T-helper 2 cell treated with Interferon-gamma antibody and Interleukin-4, amounts not matched to agents 100 ng/mL and 5 ng/mL, for 36 hours (primary cell): ENCODE measurements around the gene ACOX1. TPM values are rescaled to one million over a fixed set of nuclear protein-coding genes. Genes with fewer than 3 reads are reported as not detected.

ENCODE experiments used
- intact Hi-C: fragments of 100-400 bp; cut with micrococcal nuclease; formaldehyde crosslinking; loops from one replicate; pipeline ENCODE4 v1.15.1; 2023
- total RNA-seq: library from RNA; stranded (reverse); gene quantifications from 2 replicates; pipeline ENCODE4 v1.2.3, GENCODE V29; 2022

Gene ACOX1
- total RNA-seq, 1 donor from 2014 or later, result 29.0 TPM

DNA sequence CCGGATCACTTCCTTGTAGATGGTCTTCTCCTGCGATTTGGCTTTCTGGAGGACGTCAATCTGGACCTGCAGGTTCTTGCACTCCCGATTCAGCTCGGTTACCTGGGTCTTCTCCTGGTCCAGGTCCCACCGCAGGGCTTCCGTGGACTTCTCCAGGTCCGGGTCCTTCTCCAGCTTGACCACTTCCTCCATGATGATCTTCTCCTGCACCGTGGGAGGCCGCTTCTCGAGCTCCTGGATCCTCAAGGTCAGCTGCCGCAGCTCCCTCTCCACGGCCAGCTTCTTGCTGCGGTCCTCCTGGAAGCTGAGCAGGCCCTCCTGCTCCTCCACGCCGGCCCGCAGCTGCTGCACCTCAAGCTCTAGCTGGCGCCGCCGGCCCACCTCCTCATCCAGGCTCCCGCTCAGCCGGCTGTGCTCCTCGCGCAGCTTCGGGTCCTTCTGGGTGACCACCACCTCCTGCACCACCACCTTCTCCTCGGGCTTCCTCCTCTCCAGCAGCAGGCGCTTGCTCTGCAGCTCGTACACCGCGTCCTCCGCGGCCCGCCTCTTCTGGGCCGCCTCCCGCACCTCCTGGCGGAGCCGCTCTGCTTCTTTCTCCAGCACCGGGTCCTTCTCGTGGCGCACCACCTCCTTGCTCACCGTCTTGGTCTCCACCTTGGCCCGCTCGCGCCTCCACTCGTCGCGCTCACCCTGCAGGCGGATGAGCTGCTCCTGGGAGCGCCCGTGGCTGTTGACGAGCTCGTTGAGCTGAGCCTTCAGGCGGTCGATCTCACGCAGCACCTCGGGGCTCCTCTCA lies 29.9 kb upstream of the ACOX1 start:
- intact Hi-C loops, result no loop called here

DNA sequence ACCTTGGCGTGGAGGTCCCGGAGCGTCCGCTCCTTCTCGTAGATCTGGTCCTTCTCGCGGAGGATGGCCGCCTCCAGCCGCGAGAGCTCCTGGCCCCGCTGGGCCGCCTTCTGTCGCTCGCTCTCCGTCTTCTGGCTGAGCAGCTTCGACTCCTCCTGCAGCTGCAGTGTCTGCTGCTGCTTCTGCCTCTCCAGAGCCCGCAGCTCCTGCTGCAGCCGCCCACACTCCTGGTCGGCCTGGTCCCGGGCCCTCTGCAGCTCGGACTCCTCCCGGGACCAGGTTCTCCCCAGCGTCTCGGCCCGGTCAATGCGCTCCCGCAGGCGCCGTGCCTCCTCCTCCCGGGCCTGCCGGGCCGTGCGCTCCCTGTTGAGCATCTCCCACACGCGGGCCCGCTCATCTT lies 29.2 kb upstream of the ACOX1 start:
- intact Hi-C loops, result no loop called here

DNA sequence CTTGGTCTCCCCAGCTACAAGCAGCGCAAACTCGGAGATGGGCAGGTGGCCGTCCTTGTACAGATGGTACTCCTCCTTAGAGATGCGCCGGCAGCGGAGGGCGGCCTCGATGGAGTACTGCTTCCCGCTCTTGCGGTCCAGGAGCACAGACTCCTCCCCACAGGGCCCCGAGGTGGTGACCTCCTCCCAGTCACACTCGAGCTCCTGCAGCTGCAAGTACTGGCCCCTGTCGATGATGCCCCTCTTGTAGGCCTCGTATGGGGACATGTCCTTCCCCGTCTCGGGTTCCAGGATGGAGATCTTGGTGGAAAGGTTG lies 28.8 kb upstream of the ACOX1 start:
- intact Hi-C loops, result no loop called here

DNA sequence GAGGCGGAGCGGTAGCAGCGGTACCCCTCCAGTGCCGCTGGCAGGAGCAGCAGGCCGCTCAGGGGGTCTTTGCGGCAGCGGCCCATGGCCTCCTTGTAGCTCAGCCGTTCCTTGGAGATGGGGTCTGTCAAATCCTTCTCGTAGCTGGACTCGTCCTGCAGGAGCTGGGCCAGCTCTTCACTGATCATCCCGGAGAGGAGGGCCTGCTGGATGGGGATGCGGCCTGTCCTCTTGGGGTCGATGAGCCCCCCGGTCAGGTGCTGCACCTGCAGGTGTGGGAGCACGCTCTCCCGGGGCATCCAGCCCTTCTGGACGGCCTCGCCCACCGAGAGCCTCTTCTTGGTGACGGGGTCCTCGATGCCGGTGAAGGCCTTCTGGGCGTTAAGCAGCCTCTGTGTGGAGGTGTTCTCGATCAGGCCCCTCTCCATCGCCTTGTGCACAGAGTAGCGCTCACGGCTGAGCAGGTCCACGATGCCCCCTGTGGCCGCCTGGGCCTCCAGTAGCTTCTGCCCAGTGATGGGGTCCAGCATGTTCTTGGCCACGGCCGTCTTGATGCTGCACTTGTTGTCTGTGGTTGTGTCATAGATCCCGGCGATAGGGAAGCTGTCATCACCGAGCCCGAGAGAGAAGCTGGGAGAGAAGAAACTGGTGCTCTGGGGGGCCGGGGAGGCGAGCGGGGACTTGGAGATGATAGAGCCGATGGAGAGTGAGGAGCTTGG lies 28.3 kb upstream of the ACOX1 start:
- intact Hi-C loops, result no loop called here

DNA sequence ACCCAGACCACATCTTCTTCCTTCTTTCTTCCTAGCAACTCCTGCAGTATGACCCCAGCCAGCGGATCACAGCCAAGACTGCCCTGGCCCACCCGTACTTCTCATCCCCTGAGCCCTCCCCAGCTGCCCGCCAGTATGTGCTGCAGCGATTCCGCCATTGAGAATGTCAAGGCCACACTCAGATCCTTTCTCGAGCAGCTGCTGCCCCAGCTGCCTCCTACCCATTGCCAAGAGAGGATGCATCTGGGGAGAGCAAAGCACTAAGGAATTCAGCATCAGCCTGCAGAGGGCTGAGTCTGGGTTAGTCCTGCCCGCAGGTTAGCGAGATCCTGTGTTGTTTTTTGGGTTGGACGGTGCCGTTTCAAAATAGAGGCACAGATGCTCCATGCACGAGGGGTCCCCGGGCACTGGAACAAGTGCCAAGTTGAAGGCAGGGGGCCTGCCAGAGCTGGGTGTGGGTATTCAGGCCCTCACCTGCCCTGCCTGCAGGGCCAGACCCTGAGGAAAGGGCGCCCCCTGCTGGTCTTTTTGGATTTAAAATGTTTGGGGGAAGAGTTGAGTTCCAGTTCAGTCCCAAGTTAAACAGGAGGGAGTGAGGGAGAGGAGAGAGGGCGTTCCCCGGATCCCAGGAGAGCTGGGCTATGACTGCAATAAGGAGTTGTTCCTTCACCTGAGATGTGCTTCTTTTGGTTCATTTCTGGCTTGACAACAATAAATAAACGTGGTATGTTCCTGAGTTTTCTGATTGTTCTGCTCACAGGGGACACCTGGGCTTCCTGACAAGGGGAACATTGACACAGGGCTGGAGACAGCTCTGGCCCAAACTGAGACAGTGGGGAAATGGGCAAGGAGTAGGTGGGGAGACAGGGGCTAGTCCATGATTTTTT lies 26.5 kb upstream of the ACOX1 start:
- intact Hi-C loops, result loop anchor here (1.0 kb wide), 1 partner anchor 100 kb away; no protein-coding TSS in a partner anchor

DNA sequence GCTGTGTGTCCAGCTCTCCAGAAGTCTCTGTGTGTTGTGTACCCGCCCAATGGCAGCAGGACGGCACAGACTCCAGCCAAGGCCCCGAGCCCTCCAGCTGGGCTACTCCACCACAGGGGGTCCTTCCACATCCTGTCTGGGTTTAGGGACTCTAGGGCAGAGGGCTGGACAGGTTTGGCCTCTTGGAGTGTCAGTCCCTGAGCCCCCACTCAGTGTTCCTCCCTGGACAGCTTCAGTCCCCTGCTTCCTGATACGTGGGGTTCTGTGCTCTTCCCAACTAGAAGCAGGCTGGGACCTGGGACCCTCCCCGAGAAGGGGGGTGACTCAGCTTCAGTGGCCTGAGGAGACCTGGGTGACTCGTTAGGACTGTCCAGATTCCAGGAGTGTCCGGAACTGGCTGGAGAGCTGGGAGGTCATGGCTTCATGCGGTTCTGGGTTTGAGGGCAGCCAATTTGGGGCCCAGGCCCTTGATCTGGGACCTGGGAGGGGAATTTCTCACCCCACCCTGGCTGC lies 25.8 kb upstream of the ACOX1 start:
- intact Hi-C loops, result loop anchor here (1.0 kb wide), 1 partner anchor 100 kb away; no protein-coding TSS in a partner anchor

DNA sequence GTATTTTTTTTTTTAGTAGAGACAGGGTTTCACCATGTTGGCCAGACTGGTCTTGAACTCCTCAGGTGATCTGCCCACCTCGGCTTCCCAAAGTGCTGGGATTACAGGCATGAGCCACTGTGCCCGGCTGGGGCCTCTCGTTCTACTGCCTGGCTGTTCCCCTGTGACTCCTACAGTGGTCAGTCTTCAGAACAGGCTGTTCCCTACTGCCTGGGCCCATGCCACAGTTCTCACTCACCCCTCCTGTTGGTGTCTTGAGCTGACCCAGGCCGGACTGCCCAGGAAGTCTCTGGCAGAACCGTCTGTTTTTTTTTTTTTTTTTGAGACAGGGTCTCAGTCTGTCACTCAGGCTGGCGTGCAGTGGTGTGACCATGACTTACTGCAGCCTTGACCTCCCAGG lies 24.9 kb upstream of the ACOX1 start:
- intact Hi-C loops, result no loop called here

DNA sequence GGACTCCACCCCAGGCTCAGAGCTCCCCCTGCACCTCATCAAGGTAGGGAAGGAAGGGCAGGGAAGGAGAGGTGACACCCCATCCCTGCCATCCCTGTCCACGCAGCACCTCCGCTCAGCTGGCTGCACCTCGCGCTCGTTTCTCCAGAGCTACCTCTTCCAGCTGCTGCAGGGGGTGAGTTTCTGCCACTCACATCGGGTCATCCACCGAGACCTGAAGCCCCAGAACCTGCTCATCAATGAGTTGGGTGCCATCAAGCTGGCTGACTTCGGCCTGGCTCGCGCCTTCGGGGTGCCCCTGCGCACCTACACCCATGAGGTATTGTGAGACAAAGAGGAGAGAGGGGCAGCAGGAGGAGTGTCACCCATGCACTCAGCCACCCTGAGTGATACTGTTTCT lies 23.1 kb upstream of the ACOX1 start:
- intact Hi-C loops, result no loop called here

DNA sequence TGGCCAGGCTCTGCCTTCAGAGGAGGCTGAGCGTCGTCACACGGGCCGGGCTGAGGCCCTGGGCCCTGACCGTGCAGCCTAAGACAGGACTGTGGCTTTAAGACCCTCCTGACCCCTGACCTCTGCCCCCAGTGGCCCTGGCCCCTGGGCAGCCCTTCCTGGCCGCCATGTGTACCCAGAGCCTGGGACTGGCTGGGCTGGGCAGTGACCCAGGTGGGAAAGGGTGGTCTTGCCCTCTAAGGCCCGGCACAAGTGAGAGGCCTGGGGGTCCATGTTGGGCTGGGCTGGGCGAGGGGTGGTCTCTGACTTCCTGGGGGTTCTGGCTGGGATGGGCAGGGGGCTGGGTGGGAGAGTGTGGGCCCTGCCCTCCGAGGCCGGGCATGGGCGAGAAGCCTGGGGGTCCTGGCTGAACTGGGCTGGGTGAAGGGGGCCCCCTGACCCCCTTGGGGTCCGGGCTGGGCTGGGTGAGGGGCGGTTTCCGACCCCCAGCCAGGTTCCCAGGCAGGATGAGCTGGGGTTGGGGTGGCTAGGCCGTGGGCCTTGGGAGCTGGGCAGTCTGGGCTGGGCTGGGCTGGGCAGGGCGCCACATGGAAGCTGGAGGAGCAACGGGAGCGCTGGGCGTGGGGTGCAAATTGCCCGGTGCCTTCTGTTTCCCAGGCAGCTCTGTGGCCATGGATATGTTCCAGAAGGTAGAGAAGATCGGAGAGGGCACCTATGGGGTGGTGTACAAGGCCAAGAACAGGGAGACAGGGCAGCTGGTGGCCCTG lies 22.0 kb upstream of the ACOX1 start, which contains the start of gene CDK3:
CDK3 (plus strand) TSS at position 101 of the 767 bp plus-strand sequence; CDS start at position 672, 571 bp downstream.
- intact Hi-C loops, result no loop called here

DNA sequence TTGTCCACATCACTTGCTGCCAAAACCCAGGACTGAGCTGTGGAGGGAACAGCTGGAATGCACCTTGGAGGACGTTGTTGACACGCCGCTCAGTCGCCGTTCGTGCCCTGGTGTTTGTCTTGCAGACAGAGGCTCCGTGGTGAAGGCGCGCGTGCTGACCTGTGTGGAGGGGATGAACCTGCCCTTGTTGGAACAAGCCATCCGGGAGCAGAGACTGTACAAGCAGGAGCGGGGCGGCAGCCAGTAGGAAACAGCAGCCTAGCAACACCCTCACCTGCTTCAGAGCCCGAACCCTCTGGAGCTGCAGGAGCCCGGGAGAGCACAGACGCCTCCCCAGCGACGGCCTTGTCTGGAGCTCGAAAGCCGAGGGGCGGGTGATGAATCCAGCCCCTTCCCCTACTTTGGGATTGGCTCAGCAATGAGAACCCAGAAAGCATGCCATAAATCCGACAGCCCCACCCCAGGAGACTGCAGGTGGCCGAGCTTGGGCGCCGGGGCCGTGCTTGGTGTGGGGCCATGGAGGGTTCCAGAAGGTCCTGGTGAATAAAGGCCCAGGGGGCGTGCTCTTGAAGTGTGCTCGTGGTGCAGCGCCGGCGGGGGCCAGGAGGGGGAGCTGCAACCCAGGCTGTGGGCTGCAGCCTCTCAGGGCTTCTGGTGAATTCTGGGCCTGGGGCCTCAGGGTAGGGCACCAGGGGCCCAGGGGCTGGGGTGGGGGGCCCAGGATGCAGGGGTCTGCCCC lies 21.2 kb upstream of the ACOX1 start:
- intact Hi-C loops, result no loop called here

DNA sequence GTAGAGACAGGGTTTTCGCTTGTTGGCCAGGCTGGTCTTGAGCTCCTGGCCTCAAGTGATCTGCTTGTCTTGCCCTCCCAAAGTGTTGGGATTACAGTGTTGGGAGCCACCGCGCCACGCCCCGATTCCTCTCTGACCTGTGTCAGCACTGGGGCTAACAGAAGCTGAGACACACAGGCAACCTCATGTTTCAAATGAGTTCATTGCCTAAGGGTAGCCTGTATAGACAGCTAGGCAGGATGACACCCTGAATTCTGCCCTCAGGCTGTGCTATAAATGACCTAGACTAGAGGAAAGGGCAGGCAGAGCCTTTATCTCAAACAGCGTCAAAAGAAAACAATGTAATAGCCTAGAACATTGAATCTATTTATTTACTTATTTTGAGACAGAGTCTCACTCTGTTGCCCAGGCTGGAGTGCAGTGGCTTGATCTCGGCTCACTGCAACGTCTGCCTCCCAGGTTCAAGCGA lies 19.4 kb upstream of the ACOX1 start:
- intact Hi-C loops, result no loop called here

DNA sequence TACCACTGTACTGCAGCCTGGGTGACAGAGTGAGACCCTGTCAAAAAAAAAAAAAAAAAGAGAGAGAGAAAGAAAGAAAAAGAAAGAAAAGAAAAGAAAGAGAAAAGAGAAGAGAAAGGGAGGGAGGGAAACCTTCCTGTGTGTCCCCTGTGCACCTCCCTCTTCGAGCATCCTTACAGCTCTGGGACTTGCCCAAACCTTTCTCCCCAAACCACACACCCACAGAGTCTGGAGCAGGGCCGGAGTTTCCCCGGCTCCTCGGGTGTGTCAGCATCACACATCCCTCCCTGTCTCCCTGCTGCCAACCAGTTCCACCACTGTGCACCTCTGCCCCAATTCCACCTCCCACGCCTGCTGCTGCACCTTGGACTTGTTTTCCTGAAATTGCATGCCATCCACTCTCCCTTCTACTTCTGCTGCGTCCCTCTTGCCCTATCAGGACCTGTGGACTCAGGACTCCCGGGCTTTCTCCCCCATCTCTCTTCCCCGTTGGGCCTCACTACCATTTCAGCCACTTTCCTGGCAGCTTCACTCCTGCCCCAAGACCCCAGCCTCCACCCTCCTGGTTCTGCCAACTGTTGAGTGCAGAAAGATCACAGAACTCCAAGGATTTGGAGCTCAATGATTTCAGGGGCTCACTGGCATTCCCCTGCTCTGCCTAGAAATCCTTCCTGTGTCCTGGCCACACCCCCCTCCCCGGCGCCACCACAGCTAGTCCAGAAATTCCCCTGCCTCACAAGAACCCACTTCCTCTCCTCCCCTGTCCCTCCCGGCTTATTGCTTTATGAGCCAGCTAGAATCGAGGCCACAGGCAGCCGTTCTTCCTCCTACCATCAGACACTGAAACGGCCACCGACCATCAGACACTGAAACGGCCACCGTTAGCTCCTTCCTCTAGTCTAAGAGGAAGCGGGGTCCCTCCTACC lies 18.0 kb upstream of the ACOX1 start:
- intact Hi-C loops, result no loop called here

DNA sequence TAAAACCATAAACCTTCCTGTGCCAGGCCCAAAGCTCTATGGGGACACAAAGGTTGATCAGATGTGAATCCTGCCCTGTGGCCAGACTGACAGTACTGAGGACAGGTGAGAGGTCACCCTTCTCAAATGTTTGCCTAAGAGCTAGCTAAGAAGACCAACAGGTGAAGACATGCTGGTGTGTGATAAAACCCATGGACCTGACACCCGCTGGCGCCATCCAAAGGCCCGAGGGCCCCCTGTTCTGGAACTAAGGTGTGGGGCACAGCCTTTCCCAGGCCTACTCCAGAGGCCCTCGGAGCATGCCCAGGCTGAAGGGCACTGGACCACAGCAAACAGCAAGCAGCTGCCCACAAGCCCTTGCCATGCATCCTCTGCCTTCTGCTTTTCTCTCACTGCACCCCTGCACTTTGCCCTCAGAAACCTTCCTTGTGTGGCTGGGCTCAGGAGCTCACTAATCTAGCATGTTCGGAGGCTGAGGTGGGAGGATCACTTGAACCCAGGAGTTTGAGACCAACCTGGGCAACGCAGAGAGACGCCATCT lies 16.5 kb upstream of the ACOX1 start:
- intact Hi-C loops, result no loop called here

DNA sequence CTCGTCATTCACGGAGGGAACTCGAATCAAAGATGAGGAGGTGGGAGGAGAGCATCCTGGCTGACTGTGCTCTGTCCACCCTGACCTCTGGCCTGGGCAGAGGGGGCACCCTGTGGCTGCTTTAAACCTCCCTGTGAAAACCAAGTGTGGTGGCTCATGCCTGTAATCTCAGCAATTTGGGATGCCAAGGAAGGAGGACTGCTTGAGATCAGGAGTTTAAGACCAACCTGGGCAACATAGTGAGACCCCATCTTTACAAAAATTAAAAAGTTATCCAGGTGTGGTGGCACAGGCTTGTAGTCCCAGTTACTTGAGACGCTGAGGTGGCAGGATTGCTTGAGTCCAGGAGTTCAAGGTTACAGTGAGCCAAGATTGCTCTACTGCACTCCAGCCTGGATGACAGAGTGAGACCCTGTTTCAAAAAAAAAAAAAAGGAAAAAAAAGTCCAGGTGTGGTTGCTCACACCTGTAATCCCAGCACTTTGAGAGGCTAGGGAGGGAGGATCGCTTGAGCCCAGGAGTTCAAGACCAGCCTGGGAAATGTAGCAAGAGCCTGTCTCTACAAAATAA lies 15.9 kb upstream of the ACOX1 start:
- intact Hi-C loops, result no loop called here

DNA sequence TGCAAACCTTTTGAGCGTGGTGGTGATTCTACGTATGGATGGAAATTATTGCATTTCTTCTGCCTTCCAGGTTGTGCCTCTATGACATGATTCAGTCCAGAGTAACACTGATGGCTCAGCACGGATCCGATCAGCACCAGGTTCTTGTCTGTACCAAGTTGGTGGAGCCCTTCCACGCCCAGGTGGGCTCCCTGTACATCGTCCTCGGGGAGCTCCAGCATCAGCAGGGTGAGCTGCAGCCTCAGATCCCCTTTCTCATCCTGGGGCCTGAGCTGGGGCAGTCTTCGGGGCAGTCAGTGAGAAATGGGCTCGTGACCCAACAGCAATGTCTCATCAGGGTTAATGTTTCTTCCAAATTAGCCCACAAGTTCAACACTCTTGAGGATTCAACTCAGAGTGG lies 12.4 kb upstream of the ACOX1 start:
- intact Hi-C loops, result no loop called here

DNA sequence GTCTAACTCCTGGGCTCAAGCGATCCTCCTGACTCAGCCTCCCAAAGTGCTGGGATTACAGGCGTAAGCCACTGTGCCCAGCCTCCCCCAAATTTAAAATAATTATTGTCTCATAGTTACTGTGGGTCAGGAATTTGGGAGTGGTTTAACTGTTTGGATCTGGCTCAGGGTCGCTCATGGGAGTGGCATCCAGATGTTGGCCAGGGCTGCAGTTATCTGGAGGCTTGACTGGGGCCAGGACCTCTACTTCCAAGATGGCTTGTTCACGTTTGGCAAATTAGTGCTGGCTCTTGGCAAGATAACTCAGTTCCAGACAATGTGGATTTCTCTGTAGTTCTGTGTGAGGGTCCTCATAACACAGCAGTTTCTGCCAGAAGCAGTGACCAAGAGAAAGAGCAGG lies 8.1 kb upstream of the ACOX1 start:
- intact Hi-C loops, result no loop called here

DNA sequence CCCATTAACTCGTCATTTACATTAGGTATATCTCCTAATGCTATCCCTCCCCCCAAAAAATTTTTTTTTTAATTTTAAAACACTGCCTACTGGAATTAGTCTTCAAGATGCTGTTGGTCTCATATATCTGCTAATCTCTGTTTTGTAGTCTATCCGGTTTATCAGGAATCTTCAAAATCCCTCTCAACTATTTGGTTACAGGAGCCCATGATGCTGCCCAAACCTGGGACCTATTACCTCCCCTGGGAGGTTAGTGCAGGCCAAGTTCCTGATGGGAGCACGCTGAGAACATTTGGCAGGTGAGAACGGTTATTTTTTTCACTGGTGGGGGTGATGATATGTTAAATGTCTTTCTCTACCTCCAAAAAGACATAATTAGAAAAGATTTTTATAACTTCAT lies 7.0 kb upstream of the ACOX1 start:
- intact Hi-C loops, result no loop called here

DNA sequence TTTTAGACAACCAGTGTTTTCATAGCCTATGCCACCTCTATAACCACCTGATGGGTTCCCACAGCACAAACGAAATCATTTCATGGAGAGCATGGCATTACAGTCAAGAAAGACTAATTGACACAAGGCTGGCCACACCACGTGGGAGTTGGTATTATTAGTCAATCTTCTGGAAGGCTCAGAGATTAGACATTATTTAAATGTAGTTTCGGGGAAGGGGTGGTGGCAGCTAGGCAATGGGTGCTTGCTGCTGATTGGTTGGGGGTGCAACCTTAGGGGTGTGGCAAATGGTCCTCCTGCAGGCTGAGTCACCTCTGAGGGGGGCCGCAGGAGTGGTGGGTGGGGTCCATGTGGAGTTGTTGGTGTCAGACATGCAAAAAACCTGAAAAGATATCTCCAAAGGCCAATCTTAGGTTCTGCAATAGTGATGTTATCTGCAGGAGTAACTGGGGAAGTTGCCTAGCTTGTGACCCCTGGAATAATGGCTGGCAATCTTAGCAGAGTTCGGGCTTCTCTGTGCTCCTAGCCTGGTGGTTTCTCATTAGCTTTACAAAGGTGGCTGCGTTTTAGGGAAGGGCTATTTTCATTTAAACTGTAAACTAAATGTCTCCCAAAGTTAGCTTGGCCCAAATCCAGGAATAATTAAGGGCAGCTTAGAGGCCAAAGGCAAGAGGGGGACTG lies 4.7 kb upstream of the ACOX1 start:
- intact Hi-C loops, result no loop called here
